IMR-90 (cell line): ENCODE results near the gene FAIM2. TPM values are rescaled to one million over a fixed set of nuclear protein-coding genes. Genes with fewer than 3 reads are reported as not detected.
A peak's percentile ranks its signal among the peaks of the same experiment; 100 is the strongest.

ENCODE experiments used
- ATAC-seq: fragments of 200-7000 bp; cut with Tn5 transposase; 2 replicates; pipeline ENCODE4 v1.9.1; 2020; ENCODE audit warnings: low read depth, mild to moderate bottlenecking, moderate library complexity
- BruUV-seq: library from RNA; stranded (reverse); fragments of 400-500 nt; replicated peaks from 2 replicates; lab custom pipeline; 2021; lab: Mats Ljungman, UMichigan
- CTCF ChIA-PET: fragments of 300-600 bp; formaldehyde crosslinking; extraction: SDS; loops from one replicate; lab custom pipeline; 2021; ENCODE audit warnings: antibody characterized with exemption; lab: Yijun Ruan, JAX
- POLR2A ChIA-PET: fragments of 300-600 bp; sonication (Branson Sonifier 250); formaldehyde crosslinking; loops from one replicate; lab custom pipeline; 2022; ENCODE audit warnings: antibody characterized with exemption; ENCODE audit not compliant: unreplicated experiment; lab: Charles Lee
- DNase-seq: peaks from one replicate; pipeline ENCODE4 v3.0.0; 2013
- H2AFZ ChIP-seq: replicated peaks from 2 replicates; pipeline ENCODE3; 2013; ENCODE audit warnings: low read length, mild to moderate bottlenecking; ENCODE audit not compliant: poor library complexity
- H2AK5ac ChIP-seq: 2 replicates; pipeline ENCODE4 v1.6.1; 2013; ENCODE audit warnings: low read depth, low read length, inconsistent platforms
- H2AK9ac ChIP-seq: replicated peaks from 2 replicates; pipeline ENCODE3; 2013; ENCODE audit warnings: mild to moderate bottlenecking, low read depth, low read length, moderate library complexity; ENCODE audit not compliant: poor library complexity
- H2BK120ac ChIP-seq: 2 replicates; pipeline ENCODE4 v1.6.1; 2013; ENCODE audit warnings: low read depth, low read length, inconsistent platforms
- H2BK15ac ChIP-seq: 3 replicates; pipeline ENCODE4 v1.6.1; 2013; ENCODE audit warnings: low read depth, low read length, inconsistent platforms
- H2BK20ac ChIP-seq: 2 replicates; pipeline ENCODE4 v1.6.1; 2013; ENCODE audit warnings: low read depth, mild to moderate bottlenecking, inconsistent platforms, low read length, moderate library complexity
- H2BK5ac ChIP-seq: 2 replicates; pipeline ENCODE4 v1.6.1; 2013; ENCODE audit warnings: mild to moderate bottlenecking, low read depth, low read length, inconsistent platforms; ENCODE audit not compliant: poor library complexity, severe bottlenecking
- H3K14ac ChIP-seq: replicated peaks from 2 replicates; pipeline ENCODE4 v1.6.1; 2013; ENCODE audit warnings: low read depth, low read length, inconsistent platforms
- H3K18ac ChIP-seq: 2 replicates; pipeline ENCODE4 v1.6.1; 2013; ENCODE audit warnings: low read depth, low read length, control low read depth
- H3K23ac ChIP-seq: 2 replicates; pipeline ENCODE4 v1.6.1; 2013; ENCODE audit warnings: low read depth, low read length, inconsistent platforms
- H3K27ac ChIP-seq: 2 replicates; pipeline ENCODE4 v1.5.1; 2013; ENCODE audit warnings: mild to moderate bottlenecking, control low read depth, low read length; ENCODE audit not compliant: insufficient read depth
- H3K27me3 ChIP-seq: 2 replicates; pipeline ENCODE4 v1.6.1; 2013; ENCODE audit warnings: low read length; ENCODE audit not compliant: control insufficient read depth, insufficient read depth
- H3K36me3 ChIP-seq: 2 replicates; pipeline ENCODE4 v1.6.1; 2013; ENCODE audit warnings: low read length, mixed read lengths; ENCODE audit not compliant: control insufficient read depth, insufficient read depth
- H3K4ac ChIP-seq: 2 replicates; pipeline ENCODE4 v1.6.1; 2013; ENCODE audit warnings: low read depth, low read length, inconsistent platforms
- H3K4me1 ChIP-seq: 2 replicates; pipeline ENCODE4 v1.6.1; 2013; ENCODE audit warnings: low read length, mixed read lengths; ENCODE audit not compliant: control insufficient read depth, insufficient read depth
- H3K4me2 ChIP-seq: 2 replicates; pipeline ENCODE4 v1.6.1; 2013; ENCODE audit warnings: low read depth, mild to moderate bottlenecking, control low read depth, low read length, moderate library complexity
- H3K4me3 ChIP-seq: 2 replicates; pipeline ENCODE4 v1.5.1; 2013; ENCODE audit warnings: low read depth, mild to moderate bottlenecking, control low read depth, low read length, moderate library complexity; ENCODE audit not compliant: insufficient read depth
- H3K56ac ChIP-seq: 2 replicates; pipeline ENCODE4 v1.6.1; 2013; ENCODE audit warnings: low read length, inconsistent platforms; ENCODE audit not compliant: insufficient read depth; ENCODE audit errors: extremely low read depth
- H3K79me1 ChIP-seq, 2 experiments: 2 replicates each; pipeline ENCODE4 v1.6.1; 2013; ENCODE audit warnings: low read length in 2 of 2, inconsistent platforms in 1 of 2, low read depth in 1 of 2
- H3K9ac ChIP-seq: 2 replicates; pipeline ENCODE4 v1.6.1; 2013; ENCODE audit warnings: low read depth, low read length, control low read depth
- H3K9me1 ChIP-seq: 2 replicates; pipeline ENCODE4 v1.6.1; 2013; ENCODE audit warnings: low read length, inconsistent platforms; ENCODE audit not compliant: insufficient read depth
- H3K9me3 ChIP-seq: 2 replicates; pipeline ENCODE4 v1.6.1; 2013; ENCODE audit warnings: low read length; ENCODE audit not compliant: control insufficient read depth, insufficient read depth
- H4K20me1 ChIP-seq: 2 replicates; pipeline ENCODE4 v1.6.1; 2013; ENCODE audit warnings: low read length, inconsistent platforms; ENCODE audit not compliant: insufficient read depth
- H4K5ac ChIP-seq: 2 replicates; pipeline ENCODE4 v1.6.1; 2013; ENCODE audit warnings: mild to moderate bottlenecking, low read depth, low read length, control low read depth
- H4K8ac ChIP-seq, 2 experiments: 2 replicates each; pipeline ENCODE4 v1.6.1; 2013; ENCODE audit warnings: low read depth in 2 of 2, low read length in 2 of 2, control low read depth in 1 of 2, inconsistent platforms in 1 of 2
- H4K91ac ChIP-seq: 2 replicates; pipeline ENCODE4 v1.6.1; 2013; ENCODE audit warnings: low read depth, low read length, inconsistent platforms; ENCODE audit not compliant: insufficient read depth
- BHLHE40 ChIP-seq: fragments of 150-350 bp; IDR thresholded peaks from 2 replicates; pipeline ENCODE4 v1.6.1; 2016; ENCODE audit warnings: mild to moderate bottlenecking, low read depth, low read length
- CEBPB ChIP-seq: IDR thresholded peaks from 2 replicates; pipeline ENCODE4 v1.6.1; 2012; ENCODE audit warnings: low read depth, low read length, improper control_type of control experiment
- CHD1 ChIP-seq: IDR thresholded peaks from 2 replicates; pipeline ENCODE4 v1.6.1; 2012; ENCODE audit warnings: low read depth, low read length, improper control_type of control experiment
- ELK1 ChIP-seq: fragments of 150-350 bp; IDR thresholded peaks from 2 replicates; pipeline ENCODE4 v1.6.1; 2016; ENCODE audit warnings: low read depth, mild to moderate bottlenecking, low read length, moderate library complexity, borderline replicate concordance
- FOS ChIP-seq: fragments of 150-350 bp; IDR thresholded peaks from 2 replicates; pipeline ENCODE4 v1.6.1; 2016; ENCODE audit warnings: low read depth, low read length
- MAFK ChIP-seq: IDR thresholded peaks from 2 replicates; pipeline ENCODE4 v1.6.1; 2012; ENCODE audit warnings: low read depth, low read length, improper control_type of control experiment
- MAZ ChIP-seq: IDR thresholded peaks from 2 replicates; pipeline ENCODE4 v1.6.1; 2012; ENCODE audit warnings: low read depth, mild to moderate bottlenecking, low read length, improper control_type of control experiment, moderate library complexity, borderline replicate concordance
- MXI1 ChIP-seq: IDR thresholded peaks from 2 replicates; pipeline ENCODE4 v1.6.1; 2012; ENCODE audit warnings: low read depth, mild to moderate bottlenecking, low read length, moderate library complexity, borderline replicate concordance
- NFE2L2 ChIP-seq: fragments of 150-350 bp; IDR thresholded peaks from 2 replicates; pipeline ENCODE4 v1.6.1; 2016; ENCODE audit warnings: low read depth, mild to moderate bottlenecking, low read length
- POLR2A ChIP-seq: IDR thresholded peaks from 2 replicates; pipeline ENCODE4 v1.6.1; 2012; ENCODE audit warnings: mild to moderate bottlenecking, low read depth, low read length
- RAD21 ChIP-seq: IDR thresholded peaks from 2 replicates; pipeline ENCODE4 v1.6.1; 2012; ENCODE audit warnings: low read length, improper control_type of control experiment
- RCOR1 ChIP-seq: IDR thresholded peaks from 2 replicates; pipeline ENCODE4 v1.6.1; 2012; ENCODE audit warnings: mild to moderate bottlenecking, low read length, improper control_type of control experiment; ENCODE audit not compliant: insufficient replicate concordance
- RFX5 ChIP-seq: IDR thresholded peaks from 2 replicates; pipeline ENCODE4 v1.8.0; 2012; ENCODE audit warnings: low read depth, mild to moderate bottlenecking, low read length, moderate library complexity
- SMC3 ChIP-seq: fragments of 150-350 bp; IDR thresholded peaks from 2 replicates; pipeline ENCODE4 v1.6.1; 2016; ENCODE audit warnings: low read depth, mild to moderate bottlenecking, antibody characterized with exemption, low read length, moderate library complexity
- WGBS, 2 experiments: methylation state at CpG; one replicate each; pipeline versions ENCODE4 v1.1.5 to v1.1.7; 2013; ENCODE audit warnings: missing lambda C conversion rate in 2 of 2; ENCODE audit not compliant: insufficient read length in 1 of 2; ENCODE audit errors: extremely low coverage in 2 of 2; 5-methylcytosine and 5-hydroxymethylcytosine counted together
- dilution Hi-C: fragments of 300-500 bp; cut with HindIII; formaldehyde crosslinking; loops from one replicate; pipeline ENCODE4 v1.14.3; 2018; ENCODE audit warnings: low sequenced_read_pairs; ENCODE audit not compliant: unreplicated experiment
- in situ Hi-C: fragments of 300-500 bp; cut with MboI; formaldehyde crosslinking; loops from 3 replicates; pipeline ENCODE4 v1.14.3; 2019; ENCODE audit warnings: low sequenced_read_pairs, inconsistent platforms, mixed read lengths
- intact Hi-C: fragments of 100-400 bp; cut with micrococcal nuclease; formaldehyde crosslinking; loops from 2 replicates; pipeline ENCODE4 v1.10.0; 2022
- polyA plus RNA-seq, 3 experiments: library from polyadenylated mRNA; depleted of rRNA; stranded (reverse); fragments of >200 nt; gene quantifications; 2 replicates each; pipeline ENCODE4 v1.2.3, GENCODE V29; 2012; ENCODE audit warnings: low replicate concordance in 1 of 3
- total RNA-seq: library from RNA; depleted of rRNA; stranded (reverse); fragments of >200 nt; gene quantifications from 2 replicates; pipeline ENCODE4 v1.2.3, GENCODE V29; 2012
- TF ChIP-seq, protein P1 (sequence below): fragments of 150-350 bp; IDR thresholded peaks from 2 replicates; pipeline ENCODE4 v1.6.1; 2017; ENCODE audit warnings: mild to moderate bottlenecking, antibody characterized with exemption, low read length, low read depth
- TF ChIP-seq, protein P2 (sequence below): conservative IDR thresholded peaks from 2 replicates; pipeline ENCODE4 v1.5.1; 2012; ENCODE audit warnings: mild to moderate bottlenecking, low read depth, low read length, improper control_type of control experiment

The FAIM2 gene
- total and polyA plus RNA-seq, 2 of the 4 experiments (the other 2 are of a cell fraction), result 0.72 to 5.3 TPM

GRCh38 chr12:49932023-49932422 is 28.3 kb upstream of the FAIM2 start:
- Histone ChIP-seq H3K4ac (no peak overlapping the region), H2BK15ac (peak overlapping the region; percentile 15; the same call in 1 of the 3 replicates), H3K79me1 (no peaks in the 10 kb centered on the region), H3K9me1 (no peaks in the 10 kb centered on the region), H3K9me3 (no peaks in the 10 kb centered on the region), H3K27me3 (no peaks in the 10 kb centered on the region; the same call in 1 of the 2 replicates), H3K4me2 (no peak overlapping the region), H4K91ac (no peak overlapping the region; the same call in 1 of the 2 replicates), H3K56ac (no peak overlapping the region), H3K18ac (no peak overlapping the region), H4K8ac (no peak overlapping the region), H4K20me1 (no peaks in the 10 kb centered on the region), H3K14ac (no peak overlapping the region), H3K9ac (no peak overlapping the region), H3K36me3 (no peaks in the 10 kb centered on the region), H2BK5ac (no peak overlapping the region), H3K23ac (no peak overlapping the region), H2AK5ac (peak overlapping the region; percentile 37; the same call in 1 of the 2 replicates), H2AFZ (peak overlapping the region; percentile 14), H4K5ac (no peak overlapping the region), H2BK120ac (no peak overlapping the region), H3K27ac (no peak overlapping the region), H2AK9ac (no peak overlapping the region), H3K4me3 (no peak overlapping the region), H3K4me1 (peaks cover 2% of the 10 kb centered on the region; the same call in 1 of the 2 replicates), H2BK20ac (no peak overlapping the region)
- intact Hi-C loops (no loop called here), in situ Hi-C loops (no loop called here), dilution Hi-C loops (no loop called here)
- no peak for TF ChIP-seq CHD1
- no peak for TF ChIP-seq MXI1
- TF ChIP-seq MAZ, result no peak
- no peak for TF ChIP-seq CEBPB
- TF ChIP-seq, protein P1, sequence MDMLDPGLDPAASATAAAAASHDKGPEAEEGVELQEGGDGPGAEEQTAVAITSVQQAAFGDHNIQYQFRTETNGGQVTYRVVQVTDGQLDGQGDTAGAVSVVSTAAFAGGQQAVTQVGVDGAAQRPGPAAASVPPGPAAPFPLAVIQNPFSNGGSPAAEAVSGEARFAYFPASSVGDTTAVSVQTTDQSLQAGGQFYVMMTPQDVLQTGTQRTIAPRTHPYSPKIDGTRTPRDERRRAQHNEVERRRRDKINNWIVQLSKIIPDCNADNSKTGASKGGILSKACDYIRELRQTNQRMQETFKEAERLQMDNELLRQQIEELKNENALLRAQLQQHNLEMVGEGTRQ, result no peak
- no peak for TF ChIP-seq RAD21
- no peak for TF ChIP-seq POLR2A
- TF ChIP-seq MAFK, result no peak
- TF ChIP-seq SMC3, result no peak
- TF ChIP-seq, protein P2, sequence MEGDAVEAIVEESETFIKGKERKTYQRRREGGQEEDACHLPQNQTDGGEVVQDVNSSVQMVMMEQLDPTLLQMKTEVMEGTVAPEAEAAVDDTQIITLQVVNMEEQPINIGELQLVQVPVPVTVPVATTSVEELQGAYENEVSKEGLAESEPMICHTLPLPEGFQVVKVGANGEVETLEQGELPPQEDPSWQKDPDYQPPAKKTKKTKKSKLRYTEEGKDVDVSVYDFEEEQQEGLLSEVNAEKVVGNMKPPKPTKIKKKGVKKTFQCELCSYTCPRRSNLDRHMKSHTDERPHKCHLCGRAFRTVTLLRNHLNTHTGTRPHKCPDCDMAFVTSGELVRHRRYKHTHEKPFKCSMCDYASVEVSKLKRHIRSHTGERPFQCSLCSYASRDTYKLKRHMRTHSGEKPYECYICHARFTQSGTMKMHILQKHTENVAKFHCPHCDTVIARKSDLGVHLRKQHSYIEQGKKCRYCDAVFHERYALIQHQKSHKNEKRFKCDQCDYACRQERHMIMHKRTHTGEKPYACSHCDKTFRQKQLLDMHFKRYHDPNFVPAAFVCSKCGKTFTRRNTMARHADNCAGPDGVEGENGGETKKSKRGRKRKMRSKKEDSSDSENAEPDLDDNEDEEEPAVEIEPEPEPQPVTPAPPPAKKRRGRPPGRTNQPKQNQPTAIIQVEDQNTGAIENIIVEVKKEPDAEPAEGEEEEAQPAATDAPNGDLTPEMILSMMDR, result no peak
- no peak for TF ChIP-seq NFE2L2
- TF ChIP-seq RFX5, result no peak
- no peak for TF ChIP-seq RCOR1
- no peak for TF ChIP-seq ELK1
- no peak for TF ChIP-seq FOS
- no peak for TF ChIP-seq BHLHE40
- no peak for DNase-seq
- POLR2A ChIA-PET, result no interaction called here
- CTCF ChIA-PET, result interaction anchor here (0.9 kb wide), 1 partner anchor 14 kb away, joined by 3 read pairs; no protein-coding TSS in a partner anchor
- no TSS peak for BruUV-seq
- no peak for ATAC-seq
- 100% methylated on average over 1 of the region's 7 CpGs; no CpG with 5 or more reads in 1 of the 2 experiments for WGBS, 2 experiments
